Peyer's patch (tissue), 4 donors: ENCODE results near the gene CAB39L. TPM values are rescaled to one million over a fixed set of nuclear protein-coding genes. Genes with fewer than 3 reads are reported as not detected.

Experiments used
- DNase-seq, 3 donors: peaks; one replicate each; pipeline ENCODE4 v3.0.0-alpha.2; 2017 to 2019
- H3K27ac ChIP-seq, 4 donors: fragments of 200-600 bp; sonication (generic); one replicate each; pipeline ENCODE4 v1.5.1; 2016 to 2019
- H3K27me3 ChIP-seq, 2 donors: fragments of 200-600 bp; sonication (generic); one replicate each; pipeline ENCODE4 v1.5.1; 2019
- H3K36me3 ChIP-seq, 3 donors: fragments of 200-600 bp; sonication (generic); one replicate each; pipeline ENCODE4 v1.5.1; 2016 to 2019
- H3K4me1 ChIP-seq, 4 donors: fragments of 200-600 bp; sonication (generic); one replicate each; pipeline ENCODE4 v1.5.1; 2016 to 2019
- H3K4me3 ChIP-seq, 4 donors: fragments of 200-600 bp; sonication (generic); 1 replicate in 3 of 4; 2 replicates in 1 of 4; pipeline ENCODE4 v1.5.1; 2016 to 2019; ENCODE audit warnings: mild to moderate bottlenecking in 1 of 4
- H3K9me3 ChIP-seq, 4 donors: fragments of 200-600 bp; sonication (generic); one replicate each; pipeline ENCODE4 v1.5.1; 2016 to 2019; ENCODE audit warnings: mild to moderate bottlenecking in 1 of 4
- CTCF ChIP-seq, 6 experiments: fragments of 450-650 bp in 4 of 6; fragments of 200-600 bp in 2 of 6; sonication (generic) in 1 of 6; IDR thresholded peaks; one replicate each; pipeline ENCODE4 v1.5.1; 2017 to 2019; ENCODE audit warnings: antibody characterized with exemption in 6 of 6, mild to moderate bottlenecking in 3 of 6, moderate library complexity in 1 of 6
- POLR2A ChIP-seq, 2 donors: fragments of 450-650 bp; IDR thresholded peaks; one replicate each; pipeline ENCODE4 v1.5.1; 2017; ENCODE audit warnings: antibody characterized with exemption in 2 of 2, mild to moderate bottlenecking in 2 of 2, moderate library complexity in 2 of 2
- total RNA-seq, 4 donors: library from RNA; depleted of rRNA; stranded (reverse); fragments of >200 nt; gene quantifications; one replicate each; pipeline ENCODE4 v1.1.0, GENCODE V29; 2016

Gene CAB39L
- total RNA-seq, 4 donors from 2014 or later = 8.3 to 28.9 (median 11.6) TPM

- H3K36me3 ChIP-seq = peaks cover 0 to 29% (median 0%) of the 10 kb centered on the region in 3 donors
- DNase-seq = no peak
- H3K27ac ChIP-seq = no peak overlapping the region
- no peak overlapping the region for H3K4me3 ChIP-seq
- H3K27me3 ChIP-seq = no peaks in the 10 kb centered on the region
- no peaks in the 10 kb centered on the region for H3K9me3 ChIP-seq
- TF ChIP-seq CTCF (IDR thresholded peaks at IDR 0.05) = no peak
- no peak for TF ChIP-seq POLR2A (IDR thresholded peaks at IDR 0.05)
- no peaks in the 10 kb centered on the region for H3K4me1 ChIP-seq
Measured at GRCh38 chr13:49265822-49266221, 178.0 kb downstream of the CAB39L start.

GRCh38 chr13:49262634-49263033, 181.2 kb downstream of the CAB39L start:
- Histone ChIP-seq H3K4me3 (no peak overlapping the region), H3K4me1 (no peaks in the 10 kb centered on the region), H3K9me3 (no peaks in the 10 kb centered on the region), H3K36me3 (peaks cover 0 to 38% (median 0%) of the 10 kb centered on the region in 3 donors), H3K27me3 (no peaks in the 10 kb centered on the region), H3K27ac (no peak overlapping the region)
- TF ChIP-seq POLR2A (IDR thresholded peaks at IDR 0.05) = no peak
- no peak for TF ChIP-seq CTCF (IDR thresholded peaks at IDR 0.05)
- DNase-seq = no peak

- Histone ChIP-seq H3K9me3 (no peaks in the 10 kb centered on the region), H3K36me3 (peaks cover 0 to 45% (median 0%) of the 10 kb centered on the region in 3 donors), H3K27me3 (no peaks in the 10 kb centered on the region), H3K4me3 (no peak overlapping the region), H3K27ac (no peak overlapping the region), H3K4me1 (no peaks in the 10 kb centered on the region)
- TF ChIP-seq CTCF (IDR thresholded peaks at IDR 0.05) (no peak), POLR2A (IDR thresholded peaks at IDR 0.05) (no peak)
- DNase-seq = no peak
Measured at GRCh38 chr13:49259586-49259985, 184.3 kb downstream of the CAB39L start.

Other genes with a start within 250 kb of the CAB39L start
- gene MLNR, start 223.7 kb downstream of the CAB39L start, total RNA-seq = not detected
- gene CDADC1, start 196.1 kb downstream of the CAB39L start, total RNA-seq = 1 to 10 TPM; 4.7 to 9.2 (median 7.1) TPM
- gene SETDB2, start 210 bp upstream of the CAB39L start, total RNA-seq = 10 to 100 TPM in 1 of 4 donors, 1 to 10 TPM in 3; 5.4 to 20.6 (median 8.9) TPM
- gene PHF11, start 51.9 kb upstream of the CAB39L start, total RNA-seq = 10 to 100 TPM; 26.1 to 61.9 (median 57.4) TPM
- 10 to 100 TPM in 1 of 4 donors, 1 to 10 TPM in 3; 5.6 to 10.7 (median 8.1) TPM for gene RCBTB1, start 141.5 kb upstream of the CAB39L start, total RNA-seq
- gene ARL11, start 184.4 kb upstream of the CAB39L start, total RNA-seq = 1 to 10 TPM; 1.2 to 5.0 (median 3.6) TPM
- gene EBPL, start 247.4 kb upstream of the CAB39L start, total RNA-seq = 10 to 100 TPM in 3 of 4 donors, 1 to 10 TPM in 1; 6.7 to 21.6 (median 19.2) TPM